ENCODE measurements around the gene SPATA7.
A peak's percentile ranks its signal among the peaks of the same experiment; 100 is the strongest.

SPATA7 gene

DNA sequence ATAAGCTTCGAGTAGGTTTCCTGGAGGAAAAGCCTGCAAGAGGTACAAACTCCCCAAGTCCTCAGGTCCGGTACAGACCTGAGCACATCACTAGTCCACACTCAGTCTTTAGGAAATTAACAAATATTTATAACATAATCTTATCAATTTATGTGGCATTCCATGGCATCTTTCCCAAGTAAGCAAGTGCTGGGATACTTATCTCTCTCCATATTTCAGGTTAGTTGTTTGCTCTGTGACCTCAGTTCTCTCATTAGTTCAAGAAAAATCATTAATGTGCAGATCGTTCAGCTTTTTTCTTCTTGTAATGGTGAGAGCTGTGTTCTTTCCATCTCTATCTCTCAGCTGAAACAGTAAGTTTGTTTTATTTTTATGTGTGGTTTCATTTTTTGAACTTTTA lies 34.7 kb downstream of the SPATA7 start:
- no peak for DNase-seq

DNA sequence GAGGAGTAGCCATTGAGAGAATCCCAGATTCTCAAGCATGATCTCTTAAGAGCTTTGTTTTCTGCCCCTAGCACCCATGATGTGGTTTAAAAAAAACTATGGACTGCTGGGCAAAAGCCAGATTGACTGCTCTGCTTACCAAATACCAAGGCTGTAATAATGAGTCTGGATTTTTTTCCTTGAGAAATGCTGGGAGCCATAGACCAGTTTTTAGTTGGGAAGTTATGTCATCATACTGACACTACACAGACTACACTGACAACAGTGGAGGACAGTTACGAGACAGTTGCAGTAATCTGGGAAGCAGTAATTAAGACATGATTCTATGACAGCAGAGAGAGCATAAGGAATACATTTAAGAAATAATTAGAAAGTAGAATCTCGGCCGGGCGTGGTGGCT lies 35.8 kb downstream of the SPATA7 start:
- DNase-seq = no peak

DNA sequence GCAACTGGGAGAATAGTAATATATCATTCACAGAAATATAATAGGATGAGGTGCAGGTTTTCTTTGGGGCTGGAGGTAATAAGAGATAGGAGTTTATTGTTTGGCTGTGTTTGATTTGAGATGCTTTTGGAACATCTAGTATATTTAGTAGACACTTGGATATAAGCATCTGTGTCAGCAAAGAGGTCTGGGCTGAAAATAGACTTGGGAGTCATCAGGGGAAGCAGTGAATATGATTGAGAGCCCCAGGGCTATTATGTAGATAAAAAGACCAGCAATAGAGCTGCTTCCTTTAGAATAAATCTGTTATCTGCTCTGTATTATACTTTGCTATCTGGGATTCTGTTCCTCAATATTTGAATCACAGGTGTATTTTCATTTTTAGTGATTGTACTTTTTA lies 36.6 kb downstream of the SPATA7 start:
- DNase-seq = no peak

DNA sequence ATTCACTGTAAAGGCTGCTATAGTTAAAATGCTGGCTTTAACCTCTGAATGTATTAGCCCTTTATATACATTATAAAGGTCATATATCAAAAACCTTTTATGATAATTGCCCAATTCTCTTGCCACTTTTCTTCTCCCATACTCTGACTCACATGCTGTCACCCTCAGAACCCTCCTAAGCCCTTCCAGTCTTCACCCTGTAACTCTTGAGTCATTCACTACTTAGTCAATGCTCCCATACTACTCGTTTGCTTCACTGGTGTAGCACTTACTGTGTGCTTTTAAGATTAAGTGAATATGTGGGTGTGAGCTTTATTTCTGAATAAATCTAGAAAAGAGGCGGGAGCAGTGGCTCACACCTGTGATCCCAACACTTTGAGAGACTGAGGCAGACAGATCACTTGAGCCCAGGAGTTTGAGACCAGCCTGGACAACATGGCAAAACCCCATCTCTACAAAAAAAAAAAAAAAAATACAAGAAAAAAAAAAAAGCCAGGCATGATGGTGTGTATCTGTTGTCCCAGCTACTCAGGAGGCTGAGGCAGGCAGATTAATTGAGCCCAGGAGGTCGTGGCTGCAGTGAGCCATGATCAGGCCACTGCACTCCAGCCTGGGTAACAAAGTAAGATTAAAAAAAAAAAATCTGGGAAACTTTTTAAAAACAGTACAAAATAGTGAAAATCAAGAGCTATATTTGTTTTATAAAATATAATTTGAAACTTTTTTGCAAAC lies 37.6 kb downstream of the SPATA7 start:
- peak; percentile 8 for DNase-seq

DNA sequence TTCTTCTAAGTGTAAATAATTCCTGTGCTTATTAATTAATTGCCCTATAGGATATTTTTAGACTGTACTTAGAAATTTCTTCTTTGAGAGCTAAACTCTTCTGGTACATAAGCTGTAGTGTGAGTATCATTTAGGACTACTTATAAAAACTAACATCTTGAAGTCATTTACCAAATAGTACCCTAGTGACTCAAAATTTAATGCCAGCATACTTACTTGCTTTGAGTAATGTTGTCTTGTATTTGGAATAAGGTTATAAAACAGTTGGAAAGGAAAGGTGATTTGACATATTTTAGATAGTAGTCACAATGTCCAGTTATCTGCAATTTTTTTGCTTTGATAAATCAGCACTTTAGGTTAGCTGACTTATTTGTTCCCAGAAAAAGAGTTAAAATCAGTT lies 39.1 kb downstream of the SPATA7 start:
- no peak for DNase-seq

DNA sequence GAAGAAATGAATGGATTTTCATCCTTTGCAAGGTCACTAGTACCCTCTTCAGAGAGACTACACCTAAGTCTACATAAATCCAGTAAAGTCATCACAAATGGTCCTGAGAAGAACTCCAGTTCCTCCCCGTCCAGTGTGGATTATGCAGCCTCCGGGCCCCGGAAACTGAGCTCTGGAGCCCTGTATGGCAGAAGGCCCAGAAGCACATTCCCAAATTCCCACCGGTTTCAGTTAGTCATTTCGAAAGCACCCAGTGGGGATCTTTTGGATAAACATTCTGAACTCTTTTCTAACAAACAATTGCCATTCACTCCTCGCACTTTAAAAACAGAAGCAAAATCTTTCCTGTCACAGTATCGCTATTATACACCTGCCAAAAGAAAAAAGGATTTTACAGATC lies 40.8 kb downstream of the SPATA7 start:
- no peak for DNase-seq

DNA sequence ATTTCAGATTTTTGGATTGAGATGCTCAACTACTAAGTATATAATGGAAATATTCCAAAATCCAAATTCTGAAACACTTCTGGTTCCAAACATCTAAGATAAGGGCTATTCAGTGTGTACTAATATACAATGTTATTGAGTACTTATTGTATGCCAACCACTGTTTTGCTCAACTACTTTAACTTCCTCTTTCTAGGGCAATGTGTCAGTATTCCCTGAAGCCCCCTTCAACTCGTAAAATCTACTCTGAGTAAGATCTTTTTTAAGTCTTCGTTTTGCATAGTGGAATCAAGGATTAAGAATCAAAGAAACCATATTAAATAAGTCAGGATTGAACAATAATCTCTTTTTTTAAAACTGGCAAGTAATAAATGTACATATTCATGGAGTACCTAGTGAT lies 45.5 kb downstream of the SPATA7 start:
- no peak for DNase-seq

DNA sequence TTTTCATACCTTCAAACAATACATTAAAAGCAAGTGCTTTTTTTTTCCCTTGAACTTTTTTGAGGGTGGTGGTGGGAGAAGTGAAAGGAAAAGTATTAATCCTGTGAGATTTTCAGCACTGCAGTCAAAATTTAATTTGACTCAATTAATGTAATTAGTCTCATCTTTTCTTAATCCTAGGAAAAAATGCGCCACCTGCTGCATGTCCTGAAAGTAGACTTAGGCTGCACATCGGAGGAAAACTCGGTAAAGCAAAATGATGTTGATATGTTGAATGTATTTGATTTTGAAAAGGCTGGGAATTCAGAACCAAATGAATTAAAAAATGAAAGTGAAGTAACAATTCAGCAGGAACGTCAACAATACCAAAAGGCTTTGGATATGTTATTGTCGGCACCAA lies 52.2 kb downstream of the SPATA7 start:
- DNase-seq = no peak

DNA sequence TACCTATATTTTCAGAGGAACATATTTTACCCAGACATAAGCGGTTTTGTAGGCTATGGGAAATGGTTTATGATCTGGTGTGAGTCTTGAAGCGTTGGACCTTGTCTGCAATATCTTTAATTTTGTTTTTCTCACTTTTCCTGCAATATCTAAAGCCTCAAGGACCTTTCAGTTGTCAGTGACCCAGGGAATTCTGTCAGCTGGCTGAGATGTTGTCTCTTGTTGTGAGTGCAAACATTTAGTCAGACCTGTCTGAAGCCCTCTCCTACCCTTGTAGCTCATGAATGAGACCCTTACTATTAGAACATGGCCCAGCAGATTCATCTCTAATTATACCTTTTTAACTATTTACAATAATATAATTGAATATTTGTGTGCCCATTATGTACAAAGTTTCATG lies 53.6 kb downstream of the SPATA7 start:
- no peak for DNase-seq

DNA sequence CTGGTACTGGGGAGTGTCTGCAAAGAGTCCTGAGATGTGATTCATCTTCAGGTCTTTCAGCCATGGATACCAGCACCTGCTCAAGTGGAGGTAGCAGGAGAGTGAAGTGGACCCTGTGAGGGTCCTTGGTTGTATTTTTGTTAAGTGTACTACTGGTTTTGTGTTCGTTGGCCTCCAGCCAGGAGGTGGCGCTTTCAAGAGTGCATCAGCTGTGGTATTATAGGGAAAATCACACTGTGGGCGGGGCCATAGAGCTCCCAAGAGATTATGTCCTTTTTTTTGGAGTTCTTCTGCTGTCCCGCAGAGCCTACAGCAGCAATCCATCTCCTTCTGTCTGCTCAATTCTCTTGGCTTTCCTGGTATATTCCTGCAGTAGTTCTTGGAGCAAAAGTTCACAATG lies 66.8 kb downstream of the SPATA7 start:
- DNase-seq = no peak

DNA sequence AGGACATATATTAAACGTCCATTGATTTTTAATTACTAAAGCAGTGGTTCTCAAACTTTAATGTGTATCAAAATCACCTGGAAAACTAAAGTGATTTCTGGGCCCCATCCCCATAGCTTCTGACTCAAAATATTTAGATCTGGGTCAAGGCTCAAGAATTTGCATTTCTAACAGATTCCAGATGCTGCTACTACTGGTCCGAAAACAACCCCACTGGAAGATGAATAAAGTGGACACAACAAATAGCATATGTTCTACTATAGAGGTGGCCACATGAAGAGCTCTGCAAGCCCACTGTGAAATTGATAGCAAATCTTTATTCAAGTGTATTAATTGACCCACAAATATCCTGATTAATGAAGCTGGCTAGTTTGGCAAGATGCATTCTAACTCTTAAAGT lies 69.4 kb downstream of the SPATA7 start:
- DNase-seq = no peak

DNA sequence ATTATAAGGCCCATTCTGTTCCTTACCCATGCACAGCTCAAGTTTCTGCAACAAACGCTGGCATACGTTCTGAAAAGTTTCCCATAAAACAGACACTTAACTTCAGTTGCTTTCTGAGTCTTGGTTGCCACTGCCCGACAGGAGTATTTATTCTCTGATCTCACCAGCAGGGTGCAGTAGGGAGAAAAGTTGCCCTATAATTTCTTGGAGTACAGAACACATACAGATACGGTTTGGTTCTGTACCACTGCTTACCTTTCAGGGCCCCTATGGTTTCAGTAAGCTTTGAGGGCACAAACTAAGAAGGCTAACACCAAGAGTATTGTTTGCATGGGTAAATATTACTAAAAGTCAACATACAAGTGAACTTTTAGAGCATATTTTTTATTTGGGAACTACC lies 77.9 kb downstream of the SPATA7 start:
- DNase-seq = peak; percentile 48

DNA sequence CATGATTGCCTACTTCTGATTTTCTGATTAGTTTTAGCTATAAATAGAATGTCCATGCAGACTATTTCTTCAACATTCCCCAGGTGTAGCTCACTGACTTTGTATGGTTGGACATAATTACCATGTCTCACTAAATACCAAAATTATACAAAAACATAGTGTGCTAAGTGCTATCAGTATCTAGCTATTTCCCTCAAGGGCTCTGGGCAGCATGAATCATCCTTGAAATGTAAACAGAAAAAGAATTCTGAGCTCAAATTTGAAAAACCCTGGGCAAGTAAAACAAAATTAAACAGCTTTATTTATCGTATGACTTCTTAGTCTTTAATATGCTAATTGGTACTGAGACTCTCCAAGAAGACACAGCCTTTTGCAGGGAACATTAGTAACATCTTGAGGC lies 82.9 kb downstream of the SPATA7 start:
- no peak for DNase-seq

DNA sequence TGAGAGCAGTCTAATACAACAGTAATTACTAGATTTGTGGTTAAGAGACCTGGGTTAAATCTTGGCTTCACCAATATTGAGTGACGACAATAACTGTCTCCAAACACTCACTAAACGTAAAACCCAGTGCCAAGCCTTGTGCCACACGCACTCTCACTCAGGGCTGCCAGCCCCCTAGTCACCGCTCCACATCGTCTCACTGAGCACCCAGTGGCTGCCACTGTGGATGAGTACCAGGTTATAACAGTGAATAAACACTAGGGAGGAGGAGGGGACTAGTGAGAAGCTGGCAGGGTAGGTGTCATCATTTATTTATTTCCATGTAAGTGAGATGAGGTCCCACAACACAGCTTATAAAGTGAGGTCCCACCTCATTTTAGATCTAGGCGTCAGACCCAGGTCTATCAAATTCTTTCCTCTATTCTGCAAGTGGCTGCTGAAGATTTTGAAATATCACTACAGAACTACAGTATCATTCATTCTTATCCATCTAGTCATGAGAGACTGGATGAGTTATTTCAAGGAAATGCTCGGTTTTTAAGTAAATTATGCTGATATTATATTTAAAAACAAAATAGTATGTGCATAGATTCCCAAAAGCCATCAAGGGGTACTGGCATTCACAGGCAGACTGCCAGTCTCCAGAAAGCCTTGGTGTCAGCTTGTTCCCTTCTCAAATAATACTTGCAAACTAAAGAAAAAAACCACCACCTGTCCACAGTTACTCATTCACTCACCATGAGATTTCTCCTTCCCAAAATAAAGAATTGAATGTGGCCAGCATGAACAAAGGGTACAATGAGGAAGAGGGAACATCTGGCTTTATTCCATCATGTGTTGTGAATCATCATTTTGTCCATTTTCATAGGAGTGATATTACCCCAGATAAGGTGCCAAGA lies 85.3 kb downstream of the SPATA7 start:
- no peak for DNase-seq

DNA sequence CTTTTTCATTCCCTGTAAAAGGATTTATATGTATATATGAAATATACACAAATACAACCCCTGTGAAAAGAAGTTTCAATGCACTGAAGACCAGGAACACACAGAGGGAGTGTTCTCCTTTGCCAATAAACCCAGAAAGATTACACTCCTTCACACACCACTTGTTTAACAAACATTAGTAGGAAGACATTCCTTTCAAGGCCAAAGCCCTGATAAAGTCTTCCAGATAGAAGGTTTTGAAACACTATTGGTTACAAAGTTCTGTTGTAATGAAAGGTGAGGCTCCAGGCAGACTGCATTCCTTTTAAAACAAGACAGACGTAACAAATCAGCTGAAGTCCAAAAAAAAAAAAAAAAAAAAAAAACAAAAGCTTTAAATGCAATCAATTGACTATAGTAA lies 88.3 kb downstream of the SPATA7 start:
- no peak for DNase-seq

DNA sequence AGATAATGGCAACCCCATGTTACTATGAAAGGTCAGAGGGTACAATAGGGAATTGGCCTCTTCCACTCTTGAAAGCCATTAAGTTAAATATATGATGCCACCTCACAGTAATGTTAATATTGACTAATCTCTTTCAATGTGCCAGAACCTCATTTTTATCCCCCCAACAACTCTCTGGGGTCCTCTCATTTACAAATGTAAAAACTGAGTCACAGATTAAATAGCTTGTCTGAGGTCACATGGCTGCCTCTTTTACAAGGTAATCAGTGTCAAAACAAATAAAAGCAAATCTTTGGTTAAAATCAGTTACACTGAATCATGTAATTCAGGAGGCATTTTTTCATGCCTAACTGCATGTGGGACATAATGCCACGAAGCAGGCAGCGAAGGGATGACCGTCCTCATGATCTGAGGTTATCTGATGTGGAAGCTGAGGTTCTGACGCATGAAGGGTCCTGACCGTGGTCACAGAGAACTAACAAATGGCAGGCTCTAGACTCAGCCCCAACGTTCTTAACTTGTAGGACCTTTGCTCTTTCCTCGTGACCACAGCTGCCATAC lies 90.8 kb downstream of the SPATA7 start:
- no peak for DNase-seq

DNA sequence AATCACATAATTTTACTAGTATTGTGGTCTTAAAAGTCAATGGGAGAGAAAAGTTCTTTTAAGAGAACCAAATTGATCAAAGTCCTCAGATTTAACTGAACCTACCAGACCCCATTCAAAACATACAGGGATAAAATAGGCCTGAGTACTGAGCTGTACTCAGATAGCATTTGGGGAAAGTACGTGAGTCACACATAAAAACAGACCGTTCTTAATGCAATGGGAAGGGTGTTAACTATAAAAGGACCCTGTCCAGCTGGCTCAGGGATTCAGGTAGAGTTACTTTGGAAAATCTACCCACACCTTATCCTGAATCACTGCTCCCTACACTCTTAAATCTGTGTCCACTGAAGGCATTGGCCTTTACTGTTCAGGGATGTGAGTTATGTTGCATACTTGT lies 91.4 kb downstream of the SPATA7 start:
- DNase-seq = no peak

DNA sequence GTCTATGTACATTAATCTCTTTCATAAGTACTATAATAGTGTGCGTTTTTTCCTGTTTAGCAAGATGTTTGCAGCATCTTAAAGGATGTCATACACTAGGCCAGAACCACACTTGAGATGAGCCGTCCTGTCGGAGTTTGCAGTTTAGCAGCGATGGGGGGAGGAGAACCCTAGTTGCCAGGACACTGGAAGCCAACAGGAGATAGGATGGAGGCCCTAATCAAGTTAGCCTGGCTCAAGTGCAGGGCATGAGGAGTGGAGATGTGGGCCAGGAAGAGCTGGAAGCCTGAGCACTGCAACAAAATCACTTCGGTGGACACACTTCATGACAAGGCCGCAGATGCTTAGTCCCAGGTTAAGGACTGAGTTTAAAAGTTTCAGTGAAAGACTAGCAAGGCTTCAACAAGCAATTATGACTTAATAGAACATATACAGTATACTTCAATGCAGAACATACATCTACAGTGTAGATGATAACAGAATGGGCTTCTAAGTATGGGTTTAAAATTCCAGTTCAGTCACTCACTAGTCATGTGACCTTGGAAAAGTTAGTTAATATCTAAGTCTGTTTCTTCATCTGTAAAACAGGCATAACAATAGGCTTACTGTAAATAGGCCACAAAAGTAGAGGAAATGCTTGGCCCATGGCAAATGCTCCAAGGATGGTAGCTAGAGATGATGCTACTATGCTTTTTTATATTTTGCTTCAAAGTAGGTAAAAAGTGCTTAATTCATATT lies 92.2 kb downstream of the SPATA7 start:
- no peak for DNase-seq

DNA sequence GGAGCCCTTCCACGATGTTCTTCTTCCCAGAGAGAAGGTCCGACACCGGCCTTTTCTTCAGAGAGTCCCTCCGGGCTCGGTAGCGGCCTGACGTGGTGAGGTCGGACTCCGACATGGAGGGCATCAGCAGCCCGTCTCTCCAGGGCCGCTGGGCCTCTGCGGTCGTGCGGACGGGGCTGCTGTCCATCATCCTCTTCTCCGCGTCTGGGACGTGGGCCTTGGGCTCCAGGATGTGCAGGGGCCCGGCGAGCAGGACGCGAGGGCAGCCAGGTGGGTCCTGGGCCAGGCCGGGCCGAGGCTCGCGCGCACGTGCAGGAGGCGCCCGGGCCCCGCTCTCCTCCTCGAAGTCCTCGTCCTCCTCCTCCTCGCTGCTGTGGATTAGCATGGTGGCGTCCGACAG lies 93.5 kb downstream of the SPATA7 start:
- DNase-seq = no peak

DNA sequence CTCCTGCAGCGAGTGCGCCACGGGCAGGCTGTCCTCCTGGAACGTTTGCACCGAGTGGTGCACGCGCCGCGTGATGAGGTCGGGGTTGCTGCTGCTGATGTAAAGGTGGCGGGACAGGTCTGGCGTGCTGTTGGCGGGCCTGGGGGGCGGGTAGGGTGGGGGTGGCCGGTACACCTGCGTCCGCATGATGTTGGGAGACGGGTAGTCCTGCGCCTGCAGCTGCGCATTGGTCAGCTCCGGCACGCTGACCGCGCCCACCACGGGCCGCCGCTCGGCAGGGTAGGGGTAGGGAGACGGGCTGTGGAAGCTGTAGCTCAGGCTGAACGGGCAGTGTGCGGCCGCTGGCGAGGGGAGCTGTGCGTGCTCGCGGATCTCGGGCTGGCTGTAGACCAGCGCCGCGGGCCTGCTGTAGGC lies 94.1 kb downstream of the SPATA7 start:
- DNase-seq = no peak

DNA sequence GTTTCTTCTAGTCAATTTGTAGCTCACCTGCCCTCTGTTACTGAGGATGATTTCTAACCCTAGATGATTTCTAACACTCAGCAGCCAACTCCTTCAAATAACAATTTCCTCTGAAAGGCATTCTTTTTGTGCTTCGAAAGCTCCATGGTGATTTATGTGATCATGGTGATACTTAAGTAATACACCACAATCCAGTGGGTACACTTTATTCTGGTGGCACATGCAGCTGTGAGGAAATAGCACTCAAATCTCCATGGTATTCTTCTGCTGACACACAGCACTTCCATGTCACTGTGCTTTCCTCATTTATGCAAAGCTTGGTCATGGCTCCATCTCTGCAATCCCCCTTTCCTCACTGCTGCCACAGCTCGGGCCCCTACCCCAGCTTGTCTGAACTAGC lies 95.6 kb downstream of the SPATA7 start:
- no peak for DNase-seq

DNA sequence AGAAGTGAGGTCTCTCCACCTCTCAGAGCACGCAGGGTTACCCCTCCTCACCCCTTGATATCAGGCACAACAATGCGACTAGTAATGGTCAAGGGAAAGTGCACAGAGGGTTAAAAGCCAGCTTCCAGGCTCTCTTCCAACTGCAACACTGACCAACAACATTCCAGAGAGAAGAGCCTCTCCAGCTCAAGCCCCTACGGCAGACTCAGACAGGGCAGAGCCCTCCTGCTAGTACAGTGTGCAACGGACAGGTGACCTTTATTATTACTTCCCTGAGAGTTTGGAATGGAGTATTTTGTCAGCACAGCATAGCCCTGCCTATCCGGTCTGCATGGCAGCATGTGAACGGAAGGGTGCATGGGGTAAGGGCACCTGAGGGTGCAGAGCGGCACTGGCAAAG lies 96.3 kb downstream of the SPATA7 start:
- DNase-seq = no peak

DNA sequence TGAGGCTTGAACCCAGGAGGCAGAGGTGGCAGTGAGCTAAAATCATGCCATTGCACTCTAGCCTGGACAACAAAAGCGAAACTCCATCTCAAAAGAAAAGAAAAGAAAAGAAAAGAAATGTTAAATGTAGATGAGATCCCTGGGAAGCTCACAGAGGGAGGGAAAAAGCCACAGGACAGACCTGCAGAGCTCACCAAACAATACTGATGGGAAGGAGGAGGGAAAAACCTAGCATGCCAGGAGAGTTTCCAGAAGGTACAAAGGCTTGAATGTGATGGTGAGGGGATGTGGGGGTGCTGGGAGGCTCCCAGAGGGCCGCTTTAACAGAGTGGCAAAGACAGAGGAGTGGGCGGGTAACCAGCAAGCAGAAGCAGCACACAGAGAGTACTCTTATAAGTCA lies 97.1 kb downstream of the SPATA7 start:
- no peak for DNase-seq
